ENCODE data around the gene WDR73. TPM values are rescaled to one million over a fixed set of nuclear protein-coding genes. Genes with fewer than 3 reads are reported as not detected.
"Not testable (repeated sequence)": the region's sequence is repeated elsewhere in the genome, so short reads cannot be mapped to it uniquely, and the experiment has no call there.

WDR73 gene
- total RNA-seq, 4 donors from 2014 or later = 12.7 to 37.4 (median 26.5) TPM

GRCh38 chr15:84643838-84644237, 10.2 kb downstream of the WDR73 start:
- in situ Hi-C loops (cut with MboI; ENCODE audit: low pct_ligation_motif_present in 1 of 4, low pct_unique_long_range_greater_than_20kb in 1 of 4, low sequenced_read_pairs in 3 of 4) (no loop called here), intact Hi-C loops (cut with DNase I; ENCODE audit: low total_unique reads) (no loop called here)
- Histone ChIP-seq H3K4me1 (no peaks in the 10 kb centered on the region), H3K9me3 (no peaks in the 10 kb centered on the region), H3K27me3 (no peaks in the 10 kb centered on the region), H3K4me3 (no peak overlapping the region), H3K27ac (no peak overlapping the region), H3K36me3 (peaks cover 0 to 75% (median 40%) of the 10 kb centered on the region in 4 donors)
- TF ChIP-seq POLR2A (IDR thresholded peaks at IDR 0.05) = no peak
- no peak for TF ChIP-seq EP300 (IDR thresholded peaks at IDR 0.05; ENCODE audit: low read depth)
- TF ChIP-seq, protein P1, sequence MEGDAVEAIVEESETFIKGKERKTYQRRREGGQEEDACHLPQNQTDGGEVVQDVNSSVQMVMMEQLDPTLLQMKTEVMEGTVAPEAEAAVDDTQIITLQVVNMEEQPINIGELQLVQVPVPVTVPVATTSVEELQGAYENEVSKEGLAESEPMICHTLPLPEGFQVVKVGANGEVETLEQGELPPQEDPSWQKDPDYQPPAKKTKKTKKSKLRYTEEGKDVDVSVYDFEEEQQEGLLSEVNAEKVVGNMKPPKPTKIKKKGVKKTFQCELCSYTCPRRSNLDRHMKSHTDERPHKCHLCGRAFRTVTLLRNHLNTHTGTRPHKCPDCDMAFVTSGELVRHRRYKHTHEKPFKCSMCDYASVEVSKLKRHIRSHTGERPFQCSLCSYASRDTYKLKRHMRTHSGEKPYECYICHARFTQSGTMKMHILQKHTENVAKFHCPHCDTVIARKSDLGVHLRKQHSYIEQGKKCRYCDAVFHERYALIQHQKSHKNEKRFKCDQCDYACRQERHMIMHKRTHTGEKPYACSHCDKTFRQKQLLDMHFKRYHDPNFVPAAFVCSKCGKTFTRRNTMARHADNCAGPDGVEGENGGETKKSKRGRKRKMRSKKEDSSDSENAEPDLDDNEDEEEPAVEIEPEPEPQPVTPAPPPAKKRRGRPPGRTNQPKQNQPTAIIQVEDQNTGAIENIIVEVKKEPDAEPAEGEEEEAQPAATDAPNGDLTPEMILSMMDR (IDR thresholded peaks at IDR 0.05) = no peak
- TF ChIP-seq POLR2AphosphoS5 (IDR thresholded peaks at IDR 0.05) = no peak
- DNase-seq = no peak
- 79 to 94% methylated on average over 6 of the region's 6 CpGs for WGBS, 2 donors (ENCODE audit: low coverage in 1 of 2)

- H3K4me3 ChIP-seq; H3K4me1 ChIP-seq; intact Hi-C loops (cut with DNase I; ENCODE audit: low total_unique reads); H3K27ac ChIP-seq; DNase-seq; H3K9me3 ChIP-seq; in situ Hi-C loops (cut with MboI; ENCODE audit: low pct_ligation_motif_present in 1 of 4, low pct_unique_long_range_greater_than_20kb in 1 of 4, low sequenced_read_pairs in 3 of 4); H3K27me3 ChIP-seq: not testable (repeated sequence)
- 68 to 94% methylated on average over 2 of the region's 2 CpGs for WGBS, 2 donors (ENCODE audit: low coverage in 1 of 2)
- peaks cover 0 to 73% (median 34%) of the 10 kb centered on the region in 4 donors for H3K36me3 ChIP-seq
Observed at GRCh38 chr15:84642640-84643039, 11.4 kb downstream of the WDR73 start.

DNA sequence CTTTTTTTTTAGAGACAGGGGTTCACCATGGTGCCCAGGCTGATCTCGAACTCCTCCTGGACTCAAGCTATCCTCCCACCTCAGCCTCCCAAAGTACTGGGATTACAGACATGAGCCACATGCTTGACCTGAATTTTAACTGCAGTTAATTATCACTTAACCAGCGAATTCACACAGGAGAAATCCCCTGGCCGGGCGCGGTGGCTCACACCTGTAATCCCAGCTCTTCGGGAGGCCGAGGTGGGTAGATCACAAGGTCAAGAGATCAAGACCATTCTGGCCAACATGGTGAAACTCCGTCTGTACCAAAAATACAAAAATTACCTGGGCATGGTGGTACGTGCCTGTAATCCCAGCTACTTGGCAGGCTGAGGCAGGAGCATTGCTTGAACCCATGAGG, 12.2 kb downstream of the WDR73 start:
- intact Hi-C loops (cut with DNase I; ENCODE audit: low total_unique reads); H3K9me3 ChIP-seq: not testable (repeated sequence)

DNA sequence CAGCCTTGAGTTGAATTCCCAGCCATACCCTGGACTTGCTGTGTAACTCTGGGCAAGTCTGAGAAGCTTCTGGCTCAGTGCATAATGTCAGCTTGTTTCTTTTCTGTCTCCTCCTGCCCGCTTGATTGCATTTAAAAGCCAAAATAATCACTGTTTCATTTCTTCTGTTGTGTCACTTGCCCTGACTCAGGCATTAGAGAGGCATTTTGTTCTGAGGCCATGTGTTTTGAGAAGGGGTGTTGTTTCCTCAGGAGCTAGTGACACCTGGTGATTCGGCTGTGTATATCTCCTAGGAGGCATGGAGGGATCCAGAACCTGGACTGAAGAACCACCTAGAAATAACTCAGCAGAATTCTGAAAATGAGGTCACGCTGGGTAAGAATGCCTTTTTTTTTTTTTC, 16.0 kb downstream of the WDR73 start:
- in situ Hi-C loops (cut with MboI; ENCODE audit: low pct_ligation_motif_present in 1 of 4, low pct_unique_long_range_greater_than_20kb in 1 of 4, low sequenced_read_pairs in 3 of 4) (no loop called here), intact Hi-C loops (cut with DNase I; ENCODE audit: low total_unique reads) (no loop called here)
- DNase-seq = no peak
- no peak overlapping the region for H3K4me3 ChIP-seq
- H3K9me3 ChIP-seq = no peaks in the 10 kb centered on the region
- WGBS, 2 donors (ENCODE audit: low coverage in 1 of 2) = 69 to 72% methylated on average over 3 of the region's 3 CpGs
- no peak for TF ChIP-seq POLR2AphosphoS5 (IDR thresholded peaks at IDR 0.05)
- H3K27ac ChIP-seq = no peak overlapping the region
- peaks cover 8 to 20% (median 14%) of the 10 kb centered on the region in 4 donors for H3K4me1 ChIP-seq
- no peaks in the 10 kb centered on the region for H3K27me3 ChIP-seq
- peaks cover 0 to 41% (median 17%) of the 10 kb centered on the region in 4 donors for H3K36me3 ChIP-seq

More for the DNA sequence above, 12.2 kb downstream of the WDR73 start:
- H3K27me3 ChIP-seq; DNase-seq; H3K27ac ChIP-seq; in situ Hi-C loops (cut with MboI; ENCODE audit: low pct_ligation_motif_present in 1 of 4, low pct_unique_long_range_greater_than_20kb in 1 of 4, low sequenced_read_pairs in 3 of 4); H3K4me3 ChIP-seq; H3K4me1 ChIP-seq: not testable (repeated sequence)
- WGBS, 2 donors (ENCODE audit: low coverage in 1 of 2) = 93% methylated on average over 9 of the region's 9 CpGs; no CpG with 5 or more reads in 1 of the 2 donors
- H3K36me3 ChIP-seq = peaks cover 0 to 65% (median 31%) of the 10 kb centered on the region in 4 donors

DNA sequence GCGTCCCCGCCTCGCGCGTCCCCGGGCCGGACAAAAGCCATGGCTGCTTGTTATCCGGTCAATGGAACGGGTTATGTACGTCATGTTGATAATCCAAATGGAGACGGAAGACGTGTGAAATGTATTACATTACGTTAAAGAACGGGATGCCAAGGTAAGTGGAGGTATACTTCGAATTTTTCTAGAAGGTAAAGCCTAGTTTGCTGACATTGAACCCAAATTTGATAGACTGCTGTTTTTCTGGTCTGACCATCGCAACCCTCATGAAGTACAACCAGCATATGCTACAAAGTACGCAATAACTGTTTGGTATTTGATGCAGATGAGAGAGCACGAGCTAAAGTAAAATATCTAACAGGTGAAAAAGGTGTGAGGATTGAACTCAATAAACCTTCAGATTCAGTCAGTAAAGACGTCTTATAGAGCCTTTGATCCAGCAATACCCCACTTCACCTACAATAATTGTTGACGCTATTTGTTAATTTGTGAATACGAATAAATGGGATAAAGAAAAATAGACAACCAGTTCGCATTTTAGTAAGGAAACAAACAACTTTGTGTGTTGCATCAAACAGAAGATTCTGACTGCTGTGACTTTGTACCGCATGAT, 19.8 kb downstream of the WDR73 start:
- no peak for TF ChIP-seq POLR2A (IDR thresholded peaks at IDR 0.05)
- TF ChIP-seq, protein P1 (IDR thresholded peaks at IDR 0.05) = no peak
- no peak for TF ChIP-seq POLR2AphosphoS5 (IDR thresholded peaks at IDR 0.05)
- no peak for TF ChIP-seq EP300 (IDR thresholded peaks at IDR 0.05; ENCODE audit: low read depth)
- intact Hi-C loops (cut with DNase I; ENCODE audit: low total_unique reads) = no loop called here
- peaks cover 0 to 12% (median 2%) of the 10 kb centered on the region in 4 donors for H3K36me3 ChIP-seq

More for the DNA sequence above, 19.8 kb downstream of the WDR73 start:
- Histone ChIP-seq H3K27ac (peak overlapping the region; percentile 90 to 97 (median 94)), H3K4me1 (peaks cover 18 to 41% (median 27%) of the 10 kb centered on the region in 4 donors), H3K9me3 (no peaks in the 10 kb centered on the region), H3K4me3 (peak overlapping the region; percentile 19 to 70 (median 56)), H3K27me3 (no peaks in the 10 kb centered on the region)
- no peak for DNase-seq
- in situ Hi-C loops (cut with MboI; ENCODE audit: low pct_ligation_motif_present in 1 of 4, low pct_unique_long_range_greater_than_20kb in 1 of 4, low sequenced_read_pairs in 3 of 4) = no loop called here
- 29 to 62% methylated on average over 9 to 23 of the region's 23 CpGs for WGBS, 2 donors (ENCODE audit: low coverage in 1 of 2)
